Measurements from ENCODE around the gene SAG.

Gene SAG

GRCh38 chr2:233346376-233346775 lies 38.8 kb downstream of the SAG start:
- no peak for DNase-seq (ENCODE audit: low read depth)
- H3K4me3 ChIP-seq (replicated peaks; ENCODE audit: low read depth, low read length): no peak overlapping the region
- TF ChIP-seq CTCF (IDR thresholded peaks at IDR 0.05; ENCODE audit: low read length, missing control alignments): no peak

- no peak for TF ChIP-seq CTCF (IDR thresholded peaks at IDR 0.05; ENCODE audit: low read length, missing control alignments)
- no peak overlapping the region for H3K4me3 ChIP-seq (replicated peaks; ENCODE audit: low read depth, low read length)
- no peak for DNase-seq (ENCODE audit: low read depth)
These were observed 39.3 kb downstream of the SAG start for GRCh38 chr2:233346930-233347329.

- no peak overlapping the region for H3K4me3 ChIP-seq (replicated peaks; ENCODE audit: low read depth, low read length)
- TF ChIP-seq CTCF (IDR thresholded peaks at IDR 0.05; ENCODE audit: low read length, missing control alignments): no peak
- no peak for DNase-seq (ENCODE audit: low read depth)
These were observed 41.7 kb downstream of the SAG start for GRCh38 chr2:233349005-233349998.

GRCh38 chr2:233350708-233351107 lies 43.1 kb downstream of the SAG start:
- H3K4me3 ChIP-seq (replicated peaks; ENCODE audit: low read depth, low read length): no peak overlapping the region
- peak; percentile 84 for DNase-seq (ENCODE audit: low read depth)
- TF ChIP-seq CTCF (IDR thresholded peaks at IDR 0.05; ENCODE audit: low read length, missing control alignments): peak; percentile 2

- DNase-seq (ENCODE audit: low read depth): no peak
- no peak overlapping the region for H3K4me3 ChIP-seq (replicated peaks; ENCODE audit: low read depth, low read length)
- no peak for TF ChIP-seq CTCF (IDR thresholded peaks at IDR 0.05; ENCODE audit: low read length, missing control alignments)
These were observed 43.8 kb downstream of the SAG start for GRCh38 chr2:233351423-233351822.

GRCh38 chr2:233352141-233352842 lies 44.7 kb downstream of the SAG start:
- H3K4me3 ChIP-seq (replicated peaks; ENCODE audit: low read depth, low read length): no peak overlapping the region
- no peak for DNase-seq (ENCODE audit: low read depth)
- no peak for TF ChIP-seq CTCF (IDR thresholded peaks at IDR 0.05; ENCODE audit: low read length, missing control alignments)

Measured in fibroblast of pulmonary artery (primary cell).